ENCODE data around the gene TOMM20. TPM values are rescaled to one million over a fixed set of nuclear protein-coding genes. Genes with fewer than 3 reads are reported as not detected.

The TOMM20 gene
- total RNA-seq, 1 donor from 2014 or later = 143 TPM

DNA sequence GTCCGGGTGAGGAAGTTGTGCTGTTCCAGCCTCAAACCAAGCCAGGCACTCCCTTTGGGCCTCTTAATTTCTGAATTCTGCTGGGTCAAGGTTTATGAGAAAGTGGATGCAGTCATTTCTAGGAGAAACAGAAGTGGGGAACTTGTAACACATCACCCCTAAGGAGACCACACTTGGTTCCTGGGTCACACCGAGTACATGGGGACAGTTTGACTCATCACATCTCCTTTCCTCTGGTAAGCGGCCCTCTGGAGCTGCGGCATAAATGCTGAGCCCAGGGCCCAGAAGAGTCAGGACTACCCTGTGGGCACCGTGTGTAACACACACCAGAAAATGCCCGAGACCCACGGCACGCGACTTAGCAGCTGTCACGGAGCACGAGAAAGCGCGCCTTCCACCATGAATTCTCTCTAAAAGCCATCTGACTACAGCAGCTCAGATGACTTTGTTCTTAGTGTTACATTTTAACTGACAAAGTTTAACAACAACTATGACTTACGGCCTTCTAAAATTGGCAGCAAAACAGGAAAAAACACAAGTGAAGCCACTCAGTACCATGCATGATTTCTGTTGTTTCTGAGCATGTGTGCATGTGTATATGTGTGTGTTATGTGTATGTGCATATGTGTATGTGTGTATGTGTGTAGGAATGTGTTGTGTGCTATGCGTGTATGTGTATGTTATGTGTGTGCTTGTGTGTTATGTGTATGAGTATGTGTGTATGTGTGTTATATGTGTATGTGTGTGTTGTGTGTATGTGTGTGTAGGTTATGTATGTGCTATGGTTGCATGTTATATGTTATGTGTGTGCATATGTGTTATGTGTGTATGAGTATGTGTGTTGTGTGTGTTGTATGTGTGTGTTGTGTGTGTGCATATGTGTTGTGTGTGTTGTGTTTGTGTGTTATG is 50.8 kb downstream of the TOMM20 start:
- no peaks in the 10 kb centered on the region for H4K20me1 ChIP-seq (ENCODE audit: insufficient read depth, low read length)
- Mint-ChIP-seq H3K27ac (ENCODE audit: unreplicated experiment) (no peak overlapping the region), H3K36me3 (ENCODE audit: low read depth, unreplicated experiment) (no peaks in the 10 kb centered on the region), H3K4me1 (ENCODE audit: low read depth, unreplicated experiment) (peaks cover 27% of the 10 kb centered on the region), H3K4me3 (ENCODE audit: unreplicated experiment) (no peak overlapping the region), H3K27me3 (ENCODE audit: low read depth, unreplicated experiment) (no peaks in the 10 kb centered on the region), H3K9me3 (ENCODE audit: unreplicated experiment) (no peaks in the 10 kb centered on the region)
- no peak for DNase-seq (ENCODE audit: low read depth)
- H3K9ac ChIP-seq (ENCODE audit: low read length) = no peak overlapping the region
- H3K9me3 ChIP-seq (ENCODE audit: insufficient read depth, low read depth, low read length) = no peaks in the 10 kb centered on the region
- H3K27ac ChIP-seq (ENCODE audit: low read depth, low read length) = no peak overlapping the region
- no peaks in the 10 kb centered on the region for H3K27me3 ChIP-seq (ENCODE audit: insufficient read depth, low read length)
- H3K4me1 ChIP-seq (ENCODE audit: insufficient read depth, low read length) = peaks cover 40% of the 10 kb centered on the region
- no peaks in the 10 kb centered on the region for H3K79me2 ChIP-seq (ENCODE audit: insufficient read depth, low read length)
- no peak overlapping the region for H2AFZ ChIP-seq (ENCODE audit: low read depth, low read length)
- no peak overlapping the region for H3K4me3 ChIP-seq (ENCODE audit: insufficient read depth, low read depth, low read length)
- H3K4me2 ChIP-seq (ENCODE audit: low read length) = no peak overlapping the region
- TF ChIP-seq CTCF (IDR thresholded peaks at IDR 0.05; ENCODE audit: insufficient read depth, low read depth, low read length) (no peak), EZH2 (IDR thresholded peaks at IDR 0.05; ENCODE audit: insufficient read depth, low read length) (no peak)
- no peak for FAIRE-seq
- H3K36me3 ChIP-seq (ENCODE audit: insufficient read depth, low read length) = no peaks in the 10 kb centered on the region

DNA sequence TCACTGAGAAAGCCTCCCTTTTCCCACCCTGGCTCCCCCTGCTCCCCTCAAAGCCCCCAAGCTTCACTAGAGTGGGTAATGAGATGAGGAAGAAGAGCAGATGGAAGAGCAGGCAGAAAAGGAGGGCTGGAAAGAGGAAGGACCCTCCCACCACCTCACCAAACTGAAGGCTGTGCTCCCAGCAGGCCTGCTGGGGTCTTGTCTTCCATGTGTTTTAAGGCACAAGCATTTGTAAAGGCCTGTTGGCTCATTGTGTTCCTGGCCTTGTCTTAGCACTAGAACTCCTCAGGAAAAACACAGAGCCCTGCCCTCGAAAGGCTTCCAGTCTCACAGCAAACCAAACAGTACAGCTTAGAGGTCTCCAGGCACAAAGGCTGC is 51.5 kb downstream of the TOMM20 start:
- H3K27ac Mint-ChIP-seq (ENCODE audit: unreplicated experiment) = no peak overlapping the region
- no peaks in the 10 kb centered on the region for H4K20me1 ChIP-seq (ENCODE audit: insufficient read depth, low read length)
- H3K4me3 Mint-ChIP-seq (ENCODE audit: unreplicated experiment) = no peak overlapping the region
- H3K36me3 ChIP-seq (ENCODE audit: insufficient read depth, low read length) = no peaks in the 10 kb centered on the region
- H3K4me1 Mint-ChIP-seq (ENCODE audit: low read depth, unreplicated experiment) = peaks cover 27% of the 10 kb centered on the region
- no peaks in the 10 kb centered on the region for H3K9me3 ChIP-seq (ENCODE audit: insufficient read depth, low read depth, low read length)
- H3K27ac ChIP-seq (ENCODE audit: low read depth, low read length) = no peak overlapping the region
- H3K9ac ChIP-seq (ENCODE audit: low read length) = no peak overlapping the region
- H3K9me3 Mint-ChIP-seq (ENCODE audit: unreplicated experiment) = no peaks in the 10 kb centered on the region
- no peaks in the 10 kb centered on the region for H3K36me3 Mint-ChIP-seq (ENCODE audit: low read depth, unreplicated experiment)
- TF ChIP-seq CTCF (IDR thresholded peaks at IDR 0.05; ENCODE audit: insufficient read depth, low read depth, low read length) = no peak
- H3K4me2 ChIP-seq (ENCODE audit: low read length) = no peak overlapping the region
- H3K4me3 ChIP-seq (ENCODE audit: insufficient read depth, low read depth, low read length) = no peak overlapping the region
- FAIRE-seq (no peak), DNase-seq (ENCODE audit: low read depth) (no peak)
- H3K27me3 ChIP-seq (ENCODE audit: insufficient read depth, low read length) = no peaks in the 10 kb centered on the region
- H3K79me2 ChIP-seq (ENCODE audit: insufficient read depth, low read length) = no peaks in the 10 kb centered on the region
- no peak overlapping the region for H2AFZ ChIP-seq (ENCODE audit: low read depth, low read length)
- H3K27me3 Mint-ChIP-seq (ENCODE audit: low read depth, unreplicated experiment) = no peaks in the 10 kb centered on the region
- peaks cover 39% of the 10 kb centered on the region for H3K4me1 ChIP-seq (ENCODE audit: insufficient read depth, low read length)
